Measurements from ENCODE around the gene WDR20.

Gene WDR20

GRCh38 chr14:102249041-102249440 is 109.3 kb downstream of the WDR20 start:
- no peak overlapping the region for H3K4me3 ChIP-seq (ENCODE audit: insufficient read depth, low read length, poor library complexity, severe bottlenecking)
- no peaks in the 10 kb centered on the region for H3K9me2 ChIP-seq (replicated peaks; ENCODE audit: insufficient read depth, low read length)
- no peak overlapping the region for H3K9ac ChIP-seq (ENCODE audit: low read length)
- H3K9me3 ChIP-seq (ENCODE audit: insufficient read depth, low read length), result no peaks in the 10 kb centered on the region
- no peaks in the 10 kb centered on the region for H3K79me2 ChIP-seq (ENCODE audit: insufficient read depth, low read length)
- H3K4me2 ChIP-seq (ENCODE audit: low read depth, low read length, poor library complexity, severe bottlenecking), result no peak overlapping the region
- no peaks in the 10 kb centered on the region for H3K36me3 ChIP-seq (ENCODE audit: low read length)
- no peak overlapping the region for H3K27ac ChIP-seq (ENCODE audit: low read depth, low read length)
- no peaks in the 10 kb centered on the region for H3F3A ChIP-seq (ENCODE audit: insufficient read depth)
- H3K27me3 ChIP-seq (ENCODE audit: low read length), result no peaks in the 10 kb centered on the region
- H2AFZ ChIP-seq (ENCODE audit: low read depth, low read length, severe bottlenecking), result no peak overlapping the region
- no peaks in the 10 kb centered on the region for H4K20me1 ChIP-seq (ENCODE audit: low read depth, low read length)
- no peak for TF ChIP-seq EZH2phosphoT487 (conservative IDR thresholded peaks at IDR 0.05; ENCODE audit: low read length)
- TF ChIP-seq CTCF (IDR thresholded peaks at IDR 0.05; ENCODE audit: insufficient read depth, low read length, poor library complexity, severe bottlenecking), result no peak

- TF ChIP-seq CTCF (IDR thresholded peaks at IDR 0.05; ENCODE audit: insufficient read depth, low read length, poor library complexity, severe bottlenecking) (no peak), EZH2phosphoT487 (conservative IDR thresholded peaks at IDR 0.05; ENCODE audit: low read length) (no peak)
- Histone ChIP-seq H4K20me1 (ENCODE audit: low read depth, low read length) (no peaks in the 10 kb centered on the region), H3K27me3 (ENCODE audit: low read length) (no peaks in the 10 kb centered on the region)
Observed at GRCh38 chr14:102249981-102250380, 110.3 kb downstream of the WDR20 start.

GRCh38 chr14:102250636-102251035 is 110.9 kb downstream of the WDR20 start:
- Histone ChIP-seq H3K9ac (ENCODE audit: low read length) (no peak overlapping the region), H3K27ac (ENCODE audit: low read depth, low read length) (no peak overlapping the region), H2AFZ (ENCODE audit: low read depth, low read length, severe bottlenecking) (no peak overlapping the region), H3K79me2 (ENCODE audit: insufficient read depth, low read length) (no peaks in the 10 kb centered on the region), H3K36me3 (ENCODE audit: low read length) (no peaks in the 10 kb centered on the region), H3K27me3 (ENCODE audit: low read length) (no peaks in the 10 kb centered on the region), H3K9me3 (ENCODE audit: insufficient read depth, low read length) (no peaks in the 10 kb centered on the region), H3F3A (ENCODE audit: insufficient read depth) (no peaks in the 10 kb centered on the region), H3K4me3 (ENCODE audit: insufficient read depth, low read length, poor library complexity, severe bottlenecking) (no peak overlapping the region), H3K4me2 (ENCODE audit: low read depth, low read length, poor library complexity, severe bottlenecking) (no peak overlapping the region), H4K20me1 (ENCODE audit: low read depth, low read length) (no peaks in the 10 kb centered on the region), H3K9me2 (replicated peaks; ENCODE audit: insufficient read depth, low read length) (no peaks in the 10 kb centered on the region)
- TF ChIP-seq CTCF (IDR thresholded peaks at IDR 0.05; ENCODE audit: insufficient read depth, low read length, poor library complexity, severe bottlenecking) (no peak), EZH2phosphoT487 (conservative IDR thresholded peaks at IDR 0.05; ENCODE audit: low read length) (no peak)

More at GRCh38 chr14:102249981-102250380, 110.3 kb downstream of the WDR20 start:
- Histone ChIP-seq H3K79me2 (ENCODE audit: insufficient read depth, low read length) (no peaks in the 10 kb centered on the region), H3K4me2 (ENCODE audit: low read depth, low read length, poor library complexity, severe bottlenecking) (no peak overlapping the region), H3K9me2 (replicated peaks; ENCODE audit: insufficient read depth, low read length) (no peaks in the 10 kb centered on the region), H3K27ac (ENCODE audit: low read depth, low read length) (no peak overlapping the region), H2AFZ (ENCODE audit: low read depth, low read length, severe bottlenecking) (no peak overlapping the region), H3K36me3 (ENCODE audit: low read length) (no peaks in the 10 kb centered on the region), H3K9ac (ENCODE audit: low read length) (no peak overlapping the region), H3F3A (ENCODE audit: insufficient read depth) (no peaks in the 10 kb centered on the region), H3K9me3 (ENCODE audit: insufficient read depth, low read length) (no peaks in the 10 kb centered on the region), H3K4me3 (ENCODE audit: insufficient read depth, low read length, poor library complexity, severe bottlenecking) (no peak overlapping the region)
